SK-N-MC (cell line): Measurements from ENCODE around the gene PDIA4.

Experiments used
- EZH2 ChIP-seq: fragments of 200-600 bp; sonication (generic); IDR thresholded peaks from one replicate; pipeline ENCODE4 v1.6.1; 2017; ENCODE audit warnings: antibody characterized with exemption
- FOXP2 ChIP-seq: optimal IDR thresholded peaks from 2 replicates; pipeline ENCODE3; 2011; ENCODE audit warnings: mild to moderate bottlenecking, moderate library complexity; ENCODE audit not compliant: insufficient read depth; ENCODE audit errors: extremely low read length, control extremely low read depth
- POLR2AphosphoS5 ChIP-seq: IDR thresholded peaks from 2 replicates; pipeline ENCODE4 v1.6.1; 2012; ENCODE audit warnings: mild to moderate bottlenecking, low read depth, low read length, borderline replicate concordance

DNA sequence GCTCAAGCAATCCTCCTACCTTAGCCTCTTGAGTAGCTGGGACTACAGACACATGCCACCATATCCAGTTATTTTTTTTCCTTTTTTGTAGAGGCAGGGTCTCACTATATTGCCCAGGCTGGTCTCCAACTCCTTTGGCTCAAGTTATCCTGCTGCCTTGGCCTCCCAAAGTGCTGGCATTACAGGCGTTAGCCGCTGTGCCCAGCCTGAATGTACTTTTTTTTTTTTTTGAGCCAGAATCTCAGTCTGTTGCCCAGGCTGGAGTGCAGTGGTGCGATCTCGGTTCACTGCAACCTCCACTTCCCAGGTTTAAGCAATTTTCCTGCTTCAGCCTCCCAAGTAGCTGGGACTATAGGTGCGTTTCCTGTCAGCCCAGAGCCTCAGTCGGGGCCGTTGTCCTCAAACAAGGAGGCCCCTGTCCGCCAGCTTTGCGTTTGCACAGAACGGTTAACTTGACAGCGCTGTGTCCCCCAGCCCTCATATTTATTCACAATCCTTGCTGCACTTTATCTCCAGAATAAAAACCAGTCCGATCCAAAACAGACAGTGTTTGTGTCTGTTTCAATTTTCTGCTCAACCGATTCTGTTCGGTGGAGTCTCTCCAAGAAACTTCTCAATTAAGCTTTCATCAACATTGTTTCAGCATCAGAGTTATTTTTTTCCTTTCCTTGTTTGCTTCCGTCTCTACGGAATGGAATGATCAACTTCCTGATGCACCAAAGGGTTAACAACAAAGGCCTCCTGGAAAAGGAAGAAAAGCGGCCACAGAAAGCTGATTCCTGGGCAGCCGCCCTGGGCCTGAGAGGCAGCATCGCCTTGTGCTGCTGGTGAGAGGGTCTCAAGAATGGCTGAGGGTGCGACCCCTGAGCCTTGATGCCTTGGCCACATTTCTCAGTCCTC, 64.5 kb downstream of the PDIA4 start:
- no peak for TF ChIP-seq POLR2AphosphoS5
- TF ChIP-seq EZH2: no peak
- TF ChIP-seq FOXP2: no peak
